IMR-90 (cell line): ENCODE results near the gene INPP1.

Experiments used
- POLR2A ChIP-seq: IDR thresholded peaks from 2 replicates; pipeline ENCODE4 v1.6.1; 2012; ENCODE audit warnings: mild to moderate bottlenecking, low read depth, low read length
- RFX5 ChIP-seq: IDR thresholded peaks from 2 replicates; pipeline ENCODE4 v1.8.0; 2012; ENCODE audit warnings: low read depth, mild to moderate bottlenecking, low read length, moderate library complexity
- TF ChIP-seq, protein P1 (sequence below): conservative IDR thresholded peaks from 2 replicates; pipeline ENCODE4 v1.5.1; 2012; ENCODE audit warnings: mild to moderate bottlenecking, low read depth, low read length, improper control_type of control experiment

- TF ChIP-seq, protein P1, sequence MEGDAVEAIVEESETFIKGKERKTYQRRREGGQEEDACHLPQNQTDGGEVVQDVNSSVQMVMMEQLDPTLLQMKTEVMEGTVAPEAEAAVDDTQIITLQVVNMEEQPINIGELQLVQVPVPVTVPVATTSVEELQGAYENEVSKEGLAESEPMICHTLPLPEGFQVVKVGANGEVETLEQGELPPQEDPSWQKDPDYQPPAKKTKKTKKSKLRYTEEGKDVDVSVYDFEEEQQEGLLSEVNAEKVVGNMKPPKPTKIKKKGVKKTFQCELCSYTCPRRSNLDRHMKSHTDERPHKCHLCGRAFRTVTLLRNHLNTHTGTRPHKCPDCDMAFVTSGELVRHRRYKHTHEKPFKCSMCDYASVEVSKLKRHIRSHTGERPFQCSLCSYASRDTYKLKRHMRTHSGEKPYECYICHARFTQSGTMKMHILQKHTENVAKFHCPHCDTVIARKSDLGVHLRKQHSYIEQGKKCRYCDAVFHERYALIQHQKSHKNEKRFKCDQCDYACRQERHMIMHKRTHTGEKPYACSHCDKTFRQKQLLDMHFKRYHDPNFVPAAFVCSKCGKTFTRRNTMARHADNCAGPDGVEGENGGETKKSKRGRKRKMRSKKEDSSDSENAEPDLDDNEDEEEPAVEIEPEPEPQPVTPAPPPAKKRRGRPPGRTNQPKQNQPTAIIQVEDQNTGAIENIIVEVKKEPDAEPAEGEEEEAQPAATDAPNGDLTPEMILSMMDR: no peak
- TF ChIP-seq RFX5 (no peak), POLR2A (no peak)
These were observed 28.1 kb upstream of the INPP1 start for GRCh38 chr2:190315273-190315672.
